K562 (cell line): ENCODE data around the gene UBE2QL1. TPM values are rescaled to one million over a fixed set of nuclear protein-coding genes. Genes with fewer than 3 reads are reported as not detected.
A peak's percentile ranks its signal among the peaks of the same experiment; 100 is the strongest.

ENCODE experiments used
- ATAC-seq: fragments of 200-7000 bp; cut with Tn5 transposase; 3 replicates; pipeline ENCODE4 v1.9.1; 2020; ENCODE audit warnings: moderate library complexity
- Bru-seq: library from RNA; stranded (reverse); fragments of 400-500 nt; gene quantifications from one replicate; lab custom pipeline; 2021; lab: Mats Ljungman, UMichigan
- BruChase-seq, 2 experiments: library from RNA; stranded (reverse); fragments of 400-500 nt; gene quantifications; one replicate each; lab custom pipeline; 2021; lab: Mats Ljungman, UMichigan
- BruUV-seq: library from RNA; stranded (reverse); fragments of 400-500 nt; replicated peaks from 2 replicates; lab custom pipeline; 2021; lab: Mats Ljungman, UMichigan
- CTCF ChIA-PET: fragments of 300-600 bp; formaldehyde crosslinking; extraction: SDS; loops from one replicate; lab custom pipeline; 2021; ENCODE audit warnings: low intra/inter-chr PET ratio; lab: Yijun Ruan, JAX
- POLR2A ChIA-PET: fragments of 300-600, 350-650 bp; sonication (Branson Sonifier 250); formaldehyde crosslinking; extraction: SDS; loops from one replicate; lab custom pipeline; 2021; ENCODE audit warnings: antibody characterized with exemption, inconsistent platforms; lab: Yijun Ruan, JAX
- DNase-seq, 4 experiments: peaks; one replicate each; pipeline versions ENCODE4 v3.0.0 to v3.0.0-alpha.2; 2011 to 2018; ENCODE audit warnings: low spot score in 3 of 4, mixed read lengths in 3 of 4; ENCODE audit errors: extremely low read depth in 1 of 4
- FAIRE-seq: peaks from 2 replicates; lab custom pipeline; 2011; peaks lifted over from hg19 to GRCh38; lab: Jason Lieb, UNC
- H2AFZ ChIP-seq: 2 replicates; pipeline ENCODE4 v1.6.0; 2011; ENCODE audit warnings: low read depth, low read length, control low read depth, inconsistent platforms
- H3K27ac ChIP-seq: fragments of 200-600 bp; 3 replicates; pipeline ENCODE4 v1.8.0; 2011; ENCODE audit warnings: low read depth, mild to moderate bottlenecking, control low read depth, inconsistent platforms, low read length, moderate library complexity, mixed read lengths; ENCODE audit errors: extremely low read depth
- H3K27me3 ChIP-seq, 2 experiments: fragments of 300-600 bp in 1 of 2; 2 replicates in 1 of 2; 3 replicates in 1 of 2; pipeline versions ENCODE4 v1.6.0 to v1.8.0; 2011; ENCODE audit warnings: inconsistent platforms in 2 of 2, low read length in 2 of 2, mild to moderate bottlenecking in 1 of 2, mixed read lengths in 1 of 2, moderate library complexity in 1 of 2; ENCODE audit not compliant: control insufficient read depth in 2 of 2, insufficient read depth in 2 of 2
- H3K36me3 ChIP-seq: fragments of 300-600 bp; 3 replicates; pipeline ENCODE4 v1.8.0; 2011; ENCODE audit warnings: mild to moderate bottlenecking, low read length, inconsistent platforms; ENCODE audit not compliant: control insufficient read depth, insufficient read depth
- H3K4me1 ChIP-seq, 2 experiments: fragments of 200-600 bp in 1 of 2; replicated peaks in 1 of 2; 2 replicates in 1 of 2; 3 replicates in 1 of 2; pipeline versions ENCODE4 v1.5.1 to v1.8.0; 2011; ENCODE audit warnings: inconsistent platforms in 2 of 2, low read length in 2 of 2, mild to moderate bottlenecking in 1 of 2, mixed read lengths in 1 of 2, moderate library complexity in 1 of 2; ENCODE audit not compliant: control insufficient read depth in 2 of 2, insufficient read depth in 2 of 2
- H3K4me2 ChIP-seq: 2 replicates; pipeline ENCODE4 v1.6.1; 2011; ENCODE audit warnings: low read length, control low read depth, inconsistent platforms, mixed read lengths; ENCODE audit not compliant: insufficient read depth
- H3K4me3 ChIP-seq: fragments of 200-600 bp; sonication (generic), shearing (Covaris generic); 2 replicates; pipeline ENCODE4 v1.5.1; 2016; ENCODE audit warnings: control low read depth, inconsistent platforms
- H3K79me2 ChIP-seq: fragments of 200-600 bp; 3 replicates; pipeline ENCODE4 v1.8.0; 2011; ENCODE audit warnings: low read length, inconsistent platforms; ENCODE audit not compliant: control insufficient read depth, insufficient read depth
- H3K9ac ChIP-seq, 2 experiments: 2 replicates each; pipeline versions ENCODE4 v1.6.0 to v1.6.1; 2011; ENCODE audit warnings: low read depth in 2 of 2, low read length in 2 of 2, control low read depth in 1 of 2, inconsistent platforms in 1 of 2, mild to moderate bottlenecking in 1 of 2, mixed read lengths in 1 of 2; ENCODE audit not compliant: insufficient read depth in 1 of 2
- H3K9me1 ChIP-seq: one replicate; pipeline ENCODE4 v1.6.0; 2011; ENCODE audit warnings: inconsistent platforms, mild to moderate bottlenecking, low read length, moderate library complexity; ENCODE audit not compliant: control insufficient read depth, insufficient read depth
- H3K9me3 ChIP-seq: replicated peaks from 2 replicates; pipeline ENCODE4 v1.5.1; 2011; ENCODE audit warnings: low read depth, low read length, inconsistent platforms; ENCODE audit not compliant: control insufficient read depth, insufficient read depth
- H4K20me1 ChIP-seq: replicated peaks from 2 replicates; pipeline ENCODE4 v1.6.1; 2011; ENCODE audit warnings: low read length, inconsistent platforms, mixed read lengths; ENCODE audit not compliant: control insufficient read depth, insufficient read depth
- CREB1 ChIP-seq, 2 experiments: sonication (generic) in 1 of 2; formaldehyde crosslinking in 1 of 2; IDR thresholded peaks; 2 replicates each; pipeline versions ENCODE4 v1.6.1 to v1.8.0; 2012 to 2022; ENCODE audit warnings: inconsistent platforms in 1 of 2, mild to moderate bottlenecking in 1 of 2, missing genetic modification reagents in 1 of 2, moderate library complexity in 1 of 2
- EHMT2 ChIP-seq: fragments of 450-650 bp; IDR thresholded peaks from 2 replicates; pipeline ENCODE4 v1.6.1; 2018; ENCODE audit warnings: antibody characterized with exemption
- KAT8 ChIP-seq: fragments of 450-650 bp; IDR thresholded peaks from 2 replicates; pipeline ENCODE4 v1.6.1; 2016; ENCODE audit warnings: low read depth, mild to moderate bottlenecking
- STAT5B ChIP-seq: fragments of 250-450 bp; sonication (Bioruptor Pico); IDR thresholded peaks from 2 replicates; pipeline ENCODE4 v1.8.0; 2021; ENCODE audit warnings: mild to moderate bottlenecking, inconsistent platforms
- THAP7 ChIP-seq: fragments of 250-450 bp; sonication (Bioruptor Pico); IDR thresholded peaks from 2 replicates; pipeline ENCODE4 v1.5.0; 2021
- WHSC1 ChIP-seq: IDR thresholded peaks from one replicate; pipeline ENCODE4 v1.6.1; 2012; ENCODE audit warnings: low read length, control low read depth, inconsistent platforms
- ZNF75A ChIP-seq: fragments of 450-650 bp; formaldehyde crosslinking; IDR thresholded peaks from 2 replicates; pipeline ENCODE4 v1.4.0; 2020; ENCODE audit warnings: mild to moderate bottlenecking
- WGBS: fragments of 100-300 bp; shearing (Covaris generic); methylation state at CpG from one replicate; pipeline ENCODE4 v1.1.6; 2016; ENCODE audit warnings: low coverage, mixed read lengths; ENCODE audit not compliant: insufficient coverage; ENCODE audit errors: missing lambda C conversion rate; 5-methylcytosine and 5-hydroxymethylcytosine counted together
- in situ Hi-C: fragments of 300-500 bp; cut with MboI; formaldehyde crosslinking; loops from 4 replicates; pipeline ENCODE4 v1.15.0; 2018; ENCODE audit warnings: inconsistent platforms, mixed read lengths
- intact Hi-C: fragments of 100-400 bp; cut with micrococcal nuclease; formaldehyde crosslinking; loops from 2 replicates; pipeline ENCODE4 v1.14.2; 2022
- long read RNA-seq, 3 experiments: library from polyadenylated mRNA in 2 of 3; library from RNA in 1 of 3; unstranded in 2 of 3; stranded (forward) in 1 of 3; transcript quantifications; one replicate each; pipeline ENCODE4 v2.0.0, GENCODE V29; 2019 to 2022
- polyA minus RNA-seq, 3 experiments: library from RNA; depleted of rRNA, polyadenylated mRNA; stranded (reverse); fragments of >200 nt; gene quantifications; 2 replicates each; pipeline ENCODE4 v1.2.3, GENCODE V29; 2011
- polyA plus RNA-seq, 8 experiments: library from polyadenylated mRNA; depleted of rRNA in 4 of 8; stranded (reverse) in 5 of 8; unstranded in 3 of 8; fragments of >200 nt; fragmentation: Nextera tagmentation in 2 of 8; fragmentation: Illumina TruSeq in 1 of 8; extraction: Ambion mirVana in 2 of 8; extraction: Trizol in 1 of 8; gene quantifications; 2 replicates each; pipeline versions ENCODE4 v1.2.1 to v1.2.3, GENCODE V29; 2011 to 2014; ENCODE audit warnings: inconsistent platforms in 1 of 8, missing spikeins in 1 of 8
- total RNA-seq, 7 experiments: library from RNA; depleted of rRNA in 6 of 7; stranded (reverse); fragments of >200 nt in 6 of 7; fragmentation: Illumina TruSeq in 2 of 7; extraction: Trizol in 2 of 7; gene quantifications; 2 replicates each; pipeline versions ENCODE4 v1.2.1 to v1.2.3, GENCODE V29; 2011 to 2021; ENCODE audit warnings: low replicate concordance in 1 of 7
- TF ChIP-seq, protein P1 (sequence below): sonication (generic); formaldehyde crosslinking; IDR thresholded peaks from 2 replicates; pipeline ENCODE4 v1.8.0; 2022; ENCODE audit warnings: missing genetic modification reagents, mild to moderate bottlenecking, moderate library complexity, borderline replicate concordance
- TF ChIP-seq, protein P2 (sequence below): fragments of 450-650 bp; formaldehyde crosslinking; IDR thresholded peaks from 2 replicates; pipeline ENCODE4 v1.4.0; 2020; ENCODE audit warnings: mild to moderate bottlenecking, moderate library complexity
- TF ChIP-seq, protein P3 (sequence below): sonication (generic); formaldehyde crosslinking; IDR thresholded peaks from 2 replicates; pipeline ENCODE4 v1.8.1; 2023; ENCODE audit warnings: mild to moderate bottlenecking, missing genetic modification reagents

UBE2QL1 gene, protein sequence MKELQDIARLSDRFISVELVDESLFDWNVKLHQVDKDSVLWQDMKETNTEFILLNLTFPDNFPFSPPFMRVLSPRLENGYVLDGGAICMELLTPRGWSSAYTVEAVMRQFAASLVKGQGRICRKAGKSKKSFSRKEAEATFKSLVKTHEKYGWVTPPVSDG
- total RNA-seq (2011; cell fraction: chromatin; rRNA removed; ENCODE audit: low replicate concordance): not detected in 2 replicates
- 0.13 TPM in 1 of 2 replicates, not detected in the other for total RNA-seq (2011; cell fraction: nucleolus; rRNA removed)
- 0.15 TPM in 1 of 2 replicates, not detected in the other for total RNA-seq (2011; cell fraction: nucleoplasm; rRNA removed)
- total RNA-seq (2014; rRNA removed) (not detected in 2 replicates), total RNA-seq (2014; rRNA removed; fragmentation: Illumina TruSeq; extraction: Trizol) (not detected in 2 replicates), total RNA-seq (2015; rRNA removed; fragmentation: Illumina TruSeq; extraction: Trizol) (not detected in 2 replicates), total RNA-seq (2021) (not detected in 2 replicates), polyA plus RNA-seq (2011; rRNA removed) (not detected in 2 replicates), polyA plus RNA-seq (2014; fragmentation: Illumina TruSeq; extraction: Trizol) (not detected in 2 replicates), polyA plus RNA-seq (2014; fragmentation: Nextera tagmentation; extraction: Ambion mirVana) (not detected), polyA plus RNA-seq (2014; rRNA removed) (not detected in 2 replicates), polyA minus RNA-seq (2011; rRNA and poly(A)+ RNA removed) (not detected in 2 replicates), Bru-seq, nascent RNA (percentile 2 among the genes with signal in this experiment), BruChase-seq, experiment 1, labeled RNA remaining after a 2-hour chase (percentile 13 among the genes with signal in this experiment), BruChase-seq, experiment 2, labeled RNA remaining after a 6-hour chase (percentile 8 among the genes with signal in this experiment)
- not detected in 2 replicates for polyA plus RNA-seq (2011; cell fraction: cytosol; rRNA removed)
- 0.03 TPM in 1 of 2 replicates, not detected in the other for polyA plus RNA-seq (2011; cell fraction: nucleus; rRNA removed)
- 0.01 TPM in 1 of 2 replicates, not detected in the other for polyA plus RNA-seq (2012)
- polyA minus RNA-seq (2011; cell fraction: cytosol; rRNA and poly(A)+ RNA removed): not detected in 2 replicates
- polyA minus RNA-seq (2011; cell fraction: nucleus; rRNA and poly(A)+ RNA removed): not detected in 2 replicates
- long read RNA-seq, experiment 1: 0 reads
- long read RNA-seq, experiment 2: 0 reads
- long read RNA-seq, experiment 3: 0 reads

GRCh38 chr5:6448622-6449464 is at the start of gene UBE2QL1:
TSS of gene UBE2QL1 (plus strand) at chr5:6448859. CDS start at chr5:6448894, 35 bp downstream.
- in situ Hi-C loops (no loop called here), intact Hi-C loops (no loop called here)
- no peaks in the 10 kb centered on the region for H3K36me3 ChIP-seq
- no peaks in the 10 kb centered on the region for H3K9me1 ChIP-seq
- BruUV-seq: no TSS peak
- peaks cover 7% of the 10 kb centered on the region; the same call in 1 of the 2 replicates for H3K9me3 ChIP-seq
- DNase-seq (peak in 2 of 4 experiments; percentile 11 to 25), FAIRE-seq (no peak), ATAC-seq (peak; percentile 46)
- CTCF ChIA-PET: no interaction called here
- H3K4me3 ChIP-seq: no peak within 1 kb of the TSS
- no peak within 1 kb of the TSS for H2AFZ ChIP-seq
- peaks cover 0 to 5% of the 10 kb centered on the region in 2 experiments; a peak in 1 of 5 replicates for H3K4me1 ChIP-seq
- no peaks in the 10 kb centered on the region for H4K20me1 ChIP-seq
- no peak within 1 kb of the TSS for H3K9ac ChIP-seq
- H3K27ac ChIP-seq: no peak within 1 kb of the TSS
- H3K27me3 ChIP-seq: peaks cover 18 to 44% of the 10 kb centered on the region in 2 experiments
- 21% methylated on average over 49 of the region's 103 CpGs for WGBS
- H3K4me2 ChIP-seq: no peak within 1 kb of the TSS
- POLR2A ChIA-PET: no interaction called here
- H3K79me2 ChIP-seq: no peaks in the 10 kb centered on the region
- no peak for TF ChIP-seq THAP7 (CRISPR knock-in tag)
- TF ChIP-seq STAT5B (CRISPR knock-in tag): no peak
- TF ChIP-seq, protein P1, sequence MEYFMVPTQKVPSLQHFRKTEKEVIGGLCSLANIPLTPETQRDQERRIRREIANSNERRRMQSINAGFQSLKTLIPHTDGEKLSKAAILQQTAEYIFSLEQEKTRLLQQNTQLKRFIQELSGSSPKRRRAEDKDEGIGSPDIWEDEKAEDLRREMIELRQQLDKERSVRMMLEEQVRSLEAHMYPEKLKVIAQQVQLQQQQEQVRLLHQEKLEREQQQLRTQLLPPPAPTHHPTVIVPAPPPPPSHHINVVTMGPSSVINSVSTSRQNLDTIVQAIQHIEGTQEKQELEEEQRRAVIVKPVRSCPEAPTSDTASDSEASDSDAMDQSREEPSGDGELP: no peak
- TF ChIP-seq ZNF75A: no peak
- TF ChIP-seq, protein P2, sequence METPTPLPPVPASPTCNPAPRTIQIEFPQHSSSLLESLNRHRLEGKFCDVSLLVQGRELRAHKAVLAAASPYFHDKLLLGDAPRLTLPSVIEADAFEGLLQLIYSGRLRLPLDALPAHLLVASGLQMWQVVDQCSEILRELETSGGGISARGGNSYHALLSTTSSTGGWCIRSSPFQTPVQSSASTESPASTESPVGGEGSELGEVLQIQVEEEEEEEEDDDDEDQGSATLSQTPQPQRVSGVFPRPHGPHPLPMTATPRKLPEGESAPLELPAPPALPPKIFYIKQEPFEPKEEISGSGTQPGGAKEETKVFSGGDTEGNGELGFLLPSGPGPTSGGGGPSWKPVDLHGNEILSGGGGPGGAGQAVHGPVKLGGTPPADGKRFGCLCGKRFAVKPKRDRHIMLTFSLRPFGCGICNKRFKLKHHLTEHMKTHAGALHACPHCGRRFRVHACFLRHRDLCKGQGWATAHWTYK (CRISPR knock-in tag): no peak
- TF ChIP-seq WHSC1: no peak
- TF ChIP-seq KAT8: no peak
- TF ChIP-seq CREB1 (IDR thresholded peaks at IDR 0.05): no peak
- TF ChIP-seq CREB1 (CRISPR knock-in tag; IDR thresholded peaks at IDR 0.05): no peak
- TF ChIP-seq, protein P3, sequence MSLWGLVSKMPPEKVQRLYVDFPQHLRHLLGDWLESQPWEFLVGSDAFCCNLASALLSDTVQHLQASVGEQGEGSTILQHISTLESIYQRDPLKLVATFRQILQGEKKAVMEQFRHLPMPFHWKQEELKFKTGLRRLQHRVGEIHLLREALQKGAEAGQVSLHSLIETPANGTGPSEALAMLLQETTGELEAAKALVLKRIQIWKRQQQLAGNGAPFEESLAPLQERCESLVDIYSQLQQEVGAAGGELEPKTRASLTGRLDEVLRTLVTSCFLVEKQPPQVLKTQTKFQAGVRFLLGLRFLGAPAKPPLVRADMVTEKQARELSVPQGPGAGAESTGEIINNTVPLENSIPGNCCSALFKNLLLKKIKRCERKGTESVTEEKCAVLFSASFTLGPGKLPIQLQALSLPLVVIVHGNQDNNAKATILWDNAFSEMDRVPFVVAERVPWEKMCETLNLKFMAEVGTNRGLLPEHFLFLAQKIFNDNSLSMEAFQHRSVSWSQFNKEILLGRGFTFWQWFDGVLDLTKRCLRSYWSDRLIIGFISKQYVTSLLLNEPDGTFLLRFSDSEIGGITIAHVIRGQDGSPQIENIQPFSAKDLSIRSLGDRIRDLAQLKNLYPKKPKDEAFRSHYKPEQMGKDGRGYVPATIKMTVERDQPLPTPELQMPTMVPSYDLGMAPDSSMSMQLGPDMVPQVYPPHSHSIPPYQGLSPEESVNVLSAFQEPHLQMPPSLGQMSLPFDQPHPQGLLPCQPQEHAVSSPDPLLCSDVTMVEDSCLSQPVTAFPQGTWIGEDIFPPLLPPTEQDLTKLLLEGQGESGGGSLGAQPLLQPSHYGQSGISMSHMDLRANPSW (CRISPR knock-in tag): no peak
- TF ChIP-seq EHMT2: no peak
